ENCODE results near the gene CCNF.

- TF ChIP-seq CTCF (IDR thresholded peaks at IDR 0.05) (no peak), POLR2A (IDR thresholded peaks at IDR 0.05) (no peak)
Measured at GRCh38 chr16:2499890-2500429, 70.7 kb downstream of the CCNF start.

All from body of pancreas (tissue), 4 donors.